Pancreas (tissue), 10 donors: ENCODE results near the gene SERINC2. TPM values are rescaled to one million over a fixed set of nuclear protein-coding genes. Genes with fewer than 3 reads are reported as not detected.

Experiments
- ATAC-seq, 4 donors: fragments of 200-7000 bp; cut with Tn5 transposase; one replicate each; pipeline versions ENCODE4 v1.8.0 to v1.9.1; 2020; ENCODE audit warnings: mild to moderate bottlenecking in 4 of 4, moderate library complexity in 4 of 4
- DNase-seq, 6 donors: peaks; one replicate each; pipeline ENCODE4 v3.0.0-alpha.2; 2020
- FAIRE-seq: peaks from 2 replicates; lab custom pipeline; 2012; peaks lifted over from hg19 to GRCh38; lab: Jason Lieb, UNC
- H3K27ac ChIP-seq, 4 donors: fragments of 200-600 bp; sonication (generic); 1 replicate in 3 of 4; 2 replicates in 1 of 4; pipeline versions ENCODE4 v1.5.0 to v1.8.0; 2020
- H3K27me3 ChIP-seq, 4 donors: fragments of 200-600 bp; one replicate each; pipeline ENCODE4 v1.8.0; 2021
- H3K36me3 ChIP-seq, 3 donors: fragments of 200-600 bp; sonication (generic) in 1 of 3; one replicate each; pipeline versions ENCODE4 v1.5.0 to v1.8.0; 2020 to 2021
- H3K4me1 ChIP-seq, 3 donors: fragments of 200-600 bp; one replicate each; pipeline ENCODE4 v1.8.0; 2021
- H3K4me3 ChIP-seq, 4 donors: fragments of 200-600 bp; sonication (generic) in 2 of 4; one replicate each; pipeline versions ENCODE4 v1.5.0 to v1.8.0; 2020 to 2021
- H3K9me3 ChIP-seq, 4 donors: fragments of 200-600 bp; one replicate each; pipeline ENCODE4 v1.8.0; 2021
- WGBS, 2 donors: extraction: QIAGEN DNeasy Blood & Tissue Kit; methylation state at CpG; one replicate each; pipeline ENCODE4 v1.1.7; 2013; 5-methylcytosine and 5-hydroxymethylcytosine counted together
- intact Hi-C, 3 donors: fragments of 100-400 bp; cut with DNase I; formaldehyde crosslinking; loops; one replicate each; pipeline versions ENCODE4 v1.11.1 to v1.14.2; 2022
- polyA plus RNA-seq, 2 donors: library from polyadenylated mRNA; stranded (reverse); fragments of 200-250 nt; gene quantifications; one replicate each; pipeline ENCODE4 v1.2.3, GENCODE V29; 2013
- total RNA-seq, 6 donors: library from RNA; stranded (reverse); fragmentation: NEBNext Ultra II Directional in 4 of 6; extraction: Animal tissue kit (Norgen Biotek cat#: 25700) in 4 of 6; gene quantifications; one replicate each; pipeline versions ENCODE4 v1.2.1 to v1.2.4, GENCODE V29; 2021 to 2023
- TF ChIP-seq, protein P1 (sequence below), 4 donors: fragments of 200-600 bp; sonication (generic) in 3 of 4; IDR thresholded peaks; one replicate each; pipeline versions ENCODE4 v1.5.0 to v1.8.0; 2021; ENCODE audit warnings: antibody characterized with exemption in 4 of 4
- donor health status: healthy with polysubstance abuse.
- donor health status: DM: no; HTN: no; CAD: no; lungs with moderate emphysema.
- donor health status: DM: no; HTN: no; CAD: no.
- donor health status: control.
- donor health status: control.
- donor health status: Bipolar disorder and iron deficiency.
- donor health status: DM: yes; HTN: yes; CAD: no.
- donor health status: DM: no; HTN: no; CAD: no.
- donor health status: DM: no; HTN: no; CAD: no.
- donor health status: DM: yes; HTN: yes; CAD: no.

Gene SERINC2
- total and polyA plus RNA-seq, 8 donors: 8.8 to 38.9 (median 19.7) TPM

GRCh38 chr1:31373056-31373896 lies 39.7 kb upstream of the SERINC2 start, which contains the start of gene FABP3:
TSS of gene FABP3 (minus strand) at chr1:31373076. CDS start at chr1:31373014, 62 bp downstream.
- FAIRE-seq: no peak
- TF ChIP-seq, protein P1, sequence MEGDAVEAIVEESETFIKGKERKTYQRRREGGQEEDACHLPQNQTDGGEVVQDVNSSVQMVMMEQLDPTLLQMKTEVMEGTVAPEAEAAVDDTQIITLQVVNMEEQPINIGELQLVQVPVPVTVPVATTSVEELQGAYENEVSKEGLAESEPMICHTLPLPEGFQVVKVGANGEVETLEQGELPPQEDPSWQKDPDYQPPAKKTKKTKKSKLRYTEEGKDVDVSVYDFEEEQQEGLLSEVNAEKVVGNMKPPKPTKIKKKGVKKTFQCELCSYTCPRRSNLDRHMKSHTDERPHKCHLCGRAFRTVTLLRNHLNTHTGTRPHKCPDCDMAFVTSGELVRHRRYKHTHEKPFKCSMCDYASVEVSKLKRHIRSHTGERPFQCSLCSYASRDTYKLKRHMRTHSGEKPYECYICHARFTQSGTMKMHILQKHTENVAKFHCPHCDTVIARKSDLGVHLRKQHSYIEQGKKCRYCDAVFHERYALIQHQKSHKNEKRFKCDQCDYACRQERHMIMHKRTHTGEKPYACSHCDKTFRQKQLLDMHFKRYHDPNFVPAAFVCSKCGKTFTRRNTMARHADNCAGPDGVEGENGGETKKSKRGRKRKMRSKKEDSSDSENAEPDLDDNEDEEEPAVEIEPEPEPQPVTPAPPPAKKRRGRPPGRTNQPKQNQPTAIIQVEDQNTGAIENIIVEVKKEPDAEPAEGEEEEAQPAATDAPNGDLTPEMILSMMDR (IDR thresholded peaks at IDR 0.05): no peak
- DNase-seq: peak; percentile 66 to 89 (median 72)
- H3K27me3 ChIP-seq: no peaks in the 10 kb centered on the region
- ATAC-seq: peak; percentile 69 to 82 (median 78)
- H3K36me3 ChIP-seq: no peaks in the 10 kb centered on the region
- H3K27ac ChIP-seq: peak within 1 kb of the TSS; percentile 56 to 67 (median 60)
- intact Hi-C loops: no loop called here
- peaks cover 7 to 21% (median 7%) of the 10 kb centered on the region in 3 donors for H3K4me1 ChIP-seq
- peak within 1 kb of the TSS in 2 of 4 donors; percentile 20 to 35 for H3K4me3 ChIP-seq
- 17% methylated on average over 41 to 44 of the region's 44 CpGs for WGBS, 2 donors
- H3K9me3 ChIP-seq: no peaks in the 10 kb centered on the region

GRCh38 chr1:31373897-31374486 lies 39.0 kb upstream of the SERINC2 start:
- Histone ChIP-seq H3K9me3 (no peaks in the 10 kb centered on the region), H3K4me3 (peak overlapping the region in 2 of 4 donors; percentile 20 to 35), H3K4me1 (peaks cover 7 to 21% (median 7%) of the 10 kb centered on the region in 3 donors), H3K27ac (peak overlapping the region in 3 of 4 donors; percentile 56 to 64 (median 57)), H3K36me3 (no peaks in the 10 kb centered on the region), H3K27me3 (no peaks in the 10 kb centered on the region)
- no peak for ATAC-seq
- FAIRE-seq: no peak
- intact Hi-C loops: no loop called here
- WGBS, 2 donors: 34 to 36% methylated on average over 11 of the region's 11 CpGs
- TF ChIP-seq, protein P1 (IDR thresholded peaks at IDR 0.05): no peak
- no peak for DNase-seq

- peak in 4 of 6 donors; percentile 42 to 62 (median 52) for DNase-seq
- peak overlapping the region in 1 of 4 donors; percentile 52 for H3K27ac ChIP-seq
- WGBS, 2 donors: 78 to 81% methylated on average over 7 of the region's 7 CpGs
- peak; percentile 47 to 64 (median 57) for ATAC-seq
- H3K36me3 ChIP-seq: no peaks in the 10 kb centered on the region
- no peak overlapping the region for H3K4me3 ChIP-seq
- no peaks in the 10 kb centered on the region for H3K9me3 ChIP-seq
- no peaks in the 10 kb centered on the region for H3K27me3 ChIP-seq
- intact Hi-C loops: no loop called here
- H3K4me1 ChIP-seq: peaks cover 7 to 21% (median 7%) of the 10 kb centered on the region in 3 donors
- TF ChIP-seq, protein P1 (IDR thresholded peaks at IDR 0.05): no peak
- FAIRE-seq: no peak
These were observed 38.4 kb upstream of the SERINC2 start for GRCh38 chr1:31374511-31375196.

- Histone ChIP-seq H3K4me3 (no peak overlapping the region), H3K27ac (no peak overlapping the region), H3K9me3 (no peaks in the 10 kb centered on the region), H3K36me3 (no peaks in the 10 kb centered on the region), H3K27me3 (no peaks in the 10 kb centered on the region), H3K4me1 (peaks cover 7 to 21% (median 7%) of the 10 kb centered on the region in 3 donors)
- no peak for ATAC-seq
- no peak for DNase-seq
- intact Hi-C loops: no loop called here
- FAIRE-seq: no peak
- WGBS, 2 donors: 82 to 89% methylated on average over 8 of the region's 8 CpGs
- TF ChIP-seq, protein P1 (IDR thresholded peaks at IDR 0.05): no peak
These were observed 36.5 kb upstream of the SERINC2 start for GRCh38 chr1:31376375-31377134.
